ENCODE results near the gene JUND.

DNA sequence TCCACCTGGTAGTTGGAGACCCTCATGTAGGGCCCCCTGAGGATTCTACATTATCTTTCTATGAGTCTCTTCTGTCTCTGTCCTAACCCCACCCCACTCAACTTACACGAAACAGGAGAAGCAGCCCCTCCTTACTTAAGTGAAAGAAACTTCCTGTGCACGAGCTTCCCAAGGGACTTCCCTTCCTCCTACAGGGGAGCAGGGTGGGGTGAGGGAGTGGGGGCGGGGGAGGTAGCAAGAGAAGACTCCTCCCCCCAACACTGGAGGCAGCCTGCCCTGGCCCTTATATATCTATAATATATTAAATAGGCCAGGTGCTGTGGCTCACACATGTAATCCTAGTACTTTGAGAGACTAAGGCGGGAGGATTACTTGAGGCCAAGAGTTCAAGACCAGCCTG, 49.6 kb downstream of the JUND start:
- no peak for TF ChIP-seq CTCF (IDR thresholded peaks at IDR 0.05)
- no peak for TF ChIP-seq POLR2A (IDR thresholded peaks at IDR 0.05)
- no peak for TF ChIP-seq POLR2AphosphoS5 (IDR thresholded peaks at IDR 0.05)
- TF ChIP-seq EP300 (IDR thresholded peaks at IDR 0.05) = no peak
